IPS-NIHi7 (cell line): ENCODE data around the gene PDE6G.

Experiments used
- DNase-seq: peaks from one replicate; pipeline ENCODE4 v3.0.0; 2012; ENCODE audit warnings: mixed read lengths; ENCODE audit errors: extremely low spot score

PDE6G gene

GRCh38 chr17:81662002-81662401 is 5.7 kb upstream of the PDE6G start:
- no peak for DNase-seq

GRCh38 chr17:81660441-81660840 is 4.1 kb upstream of the PDE6G start:
- no peak for DNase-seq

- no peak for DNase-seq
Observed at GRCh38 chr17:81659038-81659437, 2.7 kb upstream of the PDE6G start.

DNA sequence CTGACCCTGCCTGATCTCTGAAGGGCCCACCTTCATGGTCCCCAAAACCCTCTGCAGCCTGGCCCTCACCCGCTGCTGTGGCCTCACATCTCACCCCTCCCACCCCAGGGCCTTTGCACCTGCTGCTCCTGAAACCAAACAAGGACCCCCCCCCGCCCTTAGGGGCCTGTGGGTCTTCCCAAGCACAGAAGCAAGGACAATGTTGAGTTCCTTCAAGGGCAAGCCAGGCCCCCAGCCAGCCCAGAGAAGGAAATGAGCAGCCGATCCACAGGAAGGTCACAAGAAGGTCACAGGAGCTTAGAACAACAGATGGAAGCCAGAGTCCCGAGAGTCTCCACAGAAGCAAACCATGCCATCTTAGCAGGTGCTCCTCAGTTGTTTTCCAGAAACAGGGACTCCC is 493 bp upstream of the PDE6G start:
- peak; percentile 2 for DNase-seq

DNA sequence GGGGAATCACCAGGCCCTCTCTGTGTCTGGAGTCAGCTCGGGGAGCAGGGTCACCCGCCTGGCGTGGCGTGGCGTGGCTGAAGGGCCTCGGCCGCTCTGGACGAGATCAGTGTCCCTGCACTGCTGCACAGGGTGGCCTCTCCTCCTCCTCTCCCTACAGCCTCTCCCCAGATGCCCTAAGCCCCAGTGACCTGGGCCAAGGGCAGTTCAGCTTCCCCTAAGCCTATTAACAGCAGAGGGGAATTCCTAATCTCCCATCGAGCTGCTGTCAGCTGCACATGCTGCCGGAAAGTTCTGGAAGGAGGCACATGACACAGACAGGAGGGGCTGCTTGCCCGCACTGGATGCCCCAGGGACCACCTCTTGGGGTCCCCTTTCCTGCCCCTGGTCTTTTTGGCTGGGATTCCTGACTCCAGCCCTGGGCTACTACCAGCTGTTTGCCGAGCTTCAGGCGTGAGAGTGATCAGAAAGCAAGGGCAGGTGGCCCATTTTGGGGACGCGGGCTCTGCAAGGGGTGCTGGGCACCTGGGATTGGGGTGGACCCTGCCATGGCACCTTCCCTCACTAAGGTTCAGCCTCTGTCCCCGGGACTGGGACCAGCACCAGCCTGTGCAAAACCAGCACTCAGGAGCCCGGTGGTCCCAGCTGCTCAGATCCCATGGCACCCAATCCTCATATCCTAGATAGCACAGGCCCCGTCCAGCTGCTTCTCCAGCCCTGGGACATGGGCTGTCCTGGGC is 794 bp downstream of the PDE6G start:
- peak; percentile 15 for DNase-seq

GRCh38 chr17:81652906-81653771 is 3.2 kb downstream of the PDE6G start:
- DNase-seq, result peak; percentile 83

GRCh38 chr17:81651692-81652091 is 4.7 kb downstream of the PDE6G start:
- DNase-seq, result no peak

- no peak for DNase-seq
Observed at GRCh38 chr17:81650951-81651350, 5.4 kb downstream of the PDE6G start.

DNA sequence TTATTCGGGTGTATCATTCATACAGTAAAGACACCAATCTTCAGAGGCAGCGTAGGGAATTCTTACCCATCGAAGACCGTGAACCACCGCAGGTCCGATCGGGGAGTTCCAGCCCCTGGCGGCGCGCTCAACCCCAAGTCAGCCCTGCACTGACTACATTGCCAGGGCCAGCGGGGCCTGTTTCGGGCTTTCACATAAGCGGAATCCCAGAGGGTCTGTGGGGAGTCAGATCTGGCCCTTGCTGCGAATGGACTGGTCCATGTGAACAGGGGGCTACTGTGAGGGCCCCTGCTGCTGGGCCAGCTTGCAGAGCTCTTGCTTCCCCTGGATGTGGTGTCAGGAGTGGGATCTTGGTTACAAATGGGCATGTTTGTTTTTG is 7.6 kb downstream of the PDE6G start:
- no peak for DNase-seq

DNA sequence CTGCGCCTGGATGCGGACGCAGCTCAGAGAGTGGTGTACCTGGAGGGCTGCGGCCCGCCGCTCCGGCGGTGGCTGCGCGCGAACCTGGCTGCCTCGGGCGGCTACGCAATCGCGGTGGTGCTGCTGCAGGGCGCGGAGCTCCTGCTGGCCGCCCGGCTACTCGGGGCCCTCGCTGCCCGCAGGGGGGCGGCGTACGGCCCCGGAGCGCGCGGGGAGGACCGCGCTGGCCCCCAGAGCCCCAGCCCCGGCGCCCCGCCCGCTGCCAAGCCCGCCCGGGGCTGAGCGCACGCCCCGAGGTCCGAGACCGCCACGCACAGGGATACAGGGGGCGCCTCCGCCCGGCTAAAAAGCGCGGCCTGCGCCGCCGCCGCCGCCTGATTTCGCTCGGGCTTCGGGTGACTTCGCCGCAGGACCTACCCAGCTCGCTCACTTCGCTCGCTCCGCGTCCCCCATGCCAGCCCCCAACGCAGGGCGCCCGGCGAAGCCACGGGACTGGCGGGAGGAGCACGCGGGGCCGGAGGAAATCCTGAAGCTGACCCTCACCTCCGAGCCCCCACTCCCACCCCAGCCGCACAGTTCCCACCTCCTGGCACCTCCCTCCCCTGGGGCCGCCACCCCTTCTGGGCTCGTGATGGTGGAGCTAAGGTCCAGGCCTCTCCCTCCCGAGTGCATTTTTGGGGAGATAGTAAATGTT is 8.2 kb downstream of the PDE6G start:
- DNase-seq, result peak; percentile 65

DNA sequence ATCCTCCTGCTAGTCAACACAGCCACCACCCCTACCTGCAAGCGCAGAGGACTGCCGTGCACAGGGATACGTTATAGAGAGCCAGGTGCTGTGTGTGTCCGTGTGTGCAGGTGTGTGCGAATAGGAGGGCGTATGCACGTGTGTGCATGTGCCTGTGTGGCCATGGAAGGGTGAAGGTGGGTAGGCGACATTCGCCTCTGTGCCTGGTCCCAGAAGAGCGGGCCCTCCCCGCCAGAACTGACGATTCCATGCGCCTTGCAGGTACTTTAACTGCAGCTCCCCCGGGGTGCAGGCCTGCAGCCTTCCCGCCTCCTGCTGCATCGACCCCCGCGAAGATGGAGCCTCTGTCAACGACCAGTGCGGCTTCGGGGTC is 8.7 kb downstream of the PDE6G start:
- no peak for DNase-seq

GRCh38 chr17:81646869-81647600 is 9.3 kb downstream of the PDE6G start:
- DNase-seq, result no peak

- DNase-seq, result no peak
Observed at GRCh38 chr17:81644976-81645952, 11.1 kb downstream of the PDE6G start.

- no peak for DNase-seq
Observed at GRCh38 chr17:81644496-81644895, 11.8 kb downstream of the PDE6G start.

DNA sequence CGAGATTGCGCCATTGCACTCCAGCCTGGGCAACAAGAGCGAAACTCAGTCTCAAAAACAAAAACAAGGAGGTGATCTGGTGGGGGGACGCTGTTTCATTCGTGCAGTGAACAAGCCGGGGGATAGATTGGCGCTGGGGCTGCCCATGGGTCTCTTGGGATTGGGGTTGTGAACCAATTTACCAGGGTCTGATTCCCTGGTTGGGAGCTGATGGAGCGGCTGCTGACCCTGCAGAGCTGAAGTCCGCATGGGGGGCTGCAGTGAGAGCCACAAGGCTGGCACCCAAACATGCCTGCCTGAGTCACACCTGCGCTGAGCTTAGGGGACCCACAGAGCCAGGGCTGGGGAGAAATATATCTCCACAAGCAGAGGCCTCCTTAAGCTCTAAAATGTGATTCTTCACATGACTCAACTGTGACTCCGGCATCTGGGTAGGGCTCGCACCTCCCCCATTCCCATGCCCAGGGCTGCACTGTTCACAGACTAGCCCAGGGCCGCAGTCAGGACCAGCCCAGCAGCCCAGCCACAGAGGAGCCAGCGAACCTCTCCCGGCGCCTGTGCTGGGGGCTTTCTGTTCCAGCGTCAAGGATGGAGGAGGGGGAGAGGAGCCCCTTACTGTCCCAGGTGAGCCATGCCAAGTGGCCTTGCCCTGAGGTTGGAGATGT is 14.4 kb downstream of the PDE6G start:
- no peak for DNase-seq

DNA sequence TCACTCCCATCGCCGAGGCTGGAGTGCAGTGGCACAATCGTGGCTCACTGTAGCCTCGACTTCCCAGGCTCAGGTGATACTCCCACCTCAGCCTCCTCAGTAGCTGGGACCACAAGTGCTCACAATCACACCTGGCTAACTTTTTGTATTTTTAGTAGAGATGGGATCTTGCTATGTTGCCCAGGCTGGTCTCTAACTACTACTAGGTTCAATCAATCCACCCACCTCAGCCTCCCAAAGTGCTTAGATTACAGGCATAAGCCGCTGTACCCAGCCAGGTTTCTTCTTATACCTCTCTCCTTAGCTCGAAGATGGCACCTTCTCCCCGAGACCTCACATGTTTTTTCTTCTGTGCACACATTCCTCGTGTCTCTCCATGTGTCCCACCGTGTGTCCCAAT is 16.3 kb downstream of the PDE6G start:
- no peak for DNase-seq

- no peak for DNase-seq
Observed at GRCh38 chr17:81638683-81639082, 17.7 kb downstream of the PDE6G start.

- peak; percentile 100 for DNase-seq
Observed at GRCh38 chr17:81636505-81637288, 19.6 kb downstream of the PDE6G start, which contains the start of the genes NPLOC4 and TSPAN10. Gene NPLOC4, minus strand, starts transcription at chr17:81637112. Its CDS starts 182 bp downstream, at chr17:81636930. Gene TSPAN10, plus strand, starts transcription at chr17:81637196. Its CDS starts 5,217 bp downstream, at chr17:81642413.

DNA sequence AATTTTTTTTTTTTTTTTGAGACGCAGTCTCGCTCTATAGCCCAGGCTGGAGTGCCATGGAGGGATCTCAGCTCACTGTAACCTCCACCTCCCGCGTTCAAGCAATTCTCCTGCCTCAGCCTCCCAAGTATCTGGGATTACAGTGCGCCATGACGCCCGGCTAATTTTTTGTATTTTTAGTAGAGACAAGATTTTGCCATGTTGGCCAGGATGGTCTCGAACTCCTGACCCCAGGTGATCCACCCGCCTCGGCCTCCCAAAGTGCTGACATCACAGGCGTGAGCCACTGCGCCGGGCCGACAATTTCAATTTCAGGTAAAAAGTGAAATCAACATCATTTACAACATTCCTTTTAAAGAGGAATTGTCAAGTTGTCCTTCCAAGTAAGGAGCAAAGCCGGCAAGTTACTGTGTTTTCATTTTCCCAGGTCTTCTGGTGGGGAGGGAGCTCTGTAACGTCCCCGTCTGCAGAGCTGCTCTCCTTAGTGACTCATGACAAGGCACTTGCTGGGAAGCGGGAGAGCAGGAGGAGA is 20.3 kb downstream of the PDE6G start:
- DNase-seq, result no peak
